NT2/D1 (cell line): ENCODE results near the gene CDO1.
"Not testable (repeated sequence)": the region's sequence is repeated elsewhere in the genome, so short reads cannot be mapped to it uniquely, and the experiment has no call there.

Experiments used
- DNase-seq: peaks from one replicate; pipeline ENCODE4 v3.0.0-alpha.2; 2011; ENCODE audit warnings: low read depth, low spot score
- H3K27me3 ChIP-seq: 2 replicates; pipeline ENCODE4 v1.6.0; 2011; ENCODE audit warnings: mild to moderate bottlenecking; ENCODE audit not compliant: insufficient read length, insufficient read depth
- H3K36me3 ChIP-seq: 2 replicates; pipeline ENCODE4 v1.6.1; 2011; ENCODE audit warnings: mild to moderate bottlenecking, low read length, mixed read lengths; ENCODE audit not compliant: insufficient read depth, insufficient read length
- H3K4me1 ChIP-seq: 2 replicates; pipeline ENCODE4 v1.5.1; 2011; ENCODE audit not compliant: insufficient read depth, insufficient read length
- H3K4me3 ChIP-seq: 2 replicates; pipeline ENCODE4 v1.5.1; 2011; ENCODE audit warnings: low read depth; ENCODE audit not compliant: insufficient read length
- H3K9ac ChIP-seq: 2 replicates; pipeline ENCODE4 v1.6.0; 2011; ENCODE audit warnings: low read depth; ENCODE audit not compliant: insufficient read length
- H3K9me3 ChIP-seq: 2 replicates; pipeline ENCODE4 v1.5.1; 2011; ENCODE audit warnings: mild to moderate bottlenecking, low read length; ENCODE audit not compliant: insufficient read depth
- SUZ12 ChIP-seq: IDR thresholded peaks from 2 replicates; pipeline ENCODE4 v1.6.1; 2011; ENCODE audit not compliant: insufficient read length, insufficient read depth; ENCODE audit errors: extremely low read depth
- YY1 ChIP-seq: IDR thresholded peaks from 2 replicates; pipeline ENCODE4 v1.6.1; 2011; ENCODE audit not compliant: insufficient read length, insufficient read depth
- ZNF274 ChIP-seq: IDR thresholded peaks from 2 replicates; pipeline ENCODE4 v1.6.1; 2011; ENCODE audit warnings: mild to moderate bottlenecking, low read depth, low read length

The CDO1 gene

DNA sequence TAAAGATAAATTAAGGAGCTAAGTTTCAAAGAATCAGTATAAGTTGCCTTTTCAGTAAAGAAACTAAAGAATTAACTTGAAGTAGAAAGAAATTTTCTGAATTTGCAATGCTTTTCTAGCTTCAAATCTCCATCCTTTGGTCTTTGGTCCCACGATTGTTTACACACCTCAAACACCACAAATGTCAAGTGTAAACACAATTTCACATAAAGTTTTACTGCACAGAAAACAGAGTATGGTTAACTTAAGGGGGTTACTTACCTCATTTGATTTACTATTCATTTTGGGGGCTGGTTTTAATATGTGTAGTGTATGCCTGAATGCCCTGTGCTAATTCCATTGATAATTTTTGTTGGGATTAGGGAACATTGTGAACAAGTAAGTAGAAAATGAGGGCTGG is 4.1 kb downstream of the CDO1 start:
- Histone ChIP-seq H3K36me3 (no peaks in the 10 kb centered on the region), H3K4me1 (no peaks in the 10 kb centered on the region), H3K4me3 (no peak overlapping the region), H3K9ac (no peak overlapping the region), H3K9me3 (no peaks in the 10 kb centered on the region), H3K27me3 (peaks cover 30% of the 10 kb centered on the region)
- DNase-seq = no peak
- TF ChIP-seq SUZ12 (no peak), YY1 (no peak), ZNF274 (no peak)

DNA sequence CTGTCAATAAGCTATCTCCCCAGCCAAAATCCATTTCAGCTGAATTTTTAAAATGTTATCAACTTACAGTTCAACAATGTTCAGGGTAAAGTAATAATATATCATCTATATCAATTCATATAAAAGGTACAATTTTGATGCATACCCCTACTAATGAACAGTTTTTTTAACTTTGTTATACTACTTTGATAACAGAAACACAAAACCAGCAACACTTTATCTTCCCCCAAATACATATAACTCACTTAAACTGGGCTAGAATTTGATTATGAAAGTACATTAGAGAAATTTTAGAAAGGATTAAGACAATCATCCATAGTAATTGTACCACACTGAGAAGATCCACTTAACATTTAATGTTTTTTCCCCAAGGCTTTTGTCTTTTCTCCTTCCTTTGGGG is 5.1 kb downstream of the CDO1 start:
- Histone ChIP-seq H3K36me3 (peaks cover 2% of the 10 kb centered on the region), H3K9me3 (no peaks in the 10 kb centered on the region), H3K27me3 (peaks cover 27% of the 10 kb centered on the region), H3K9ac (no peak overlapping the region), H3K4me3 (no peak overlapping the region), H3K4me1 (no peaks in the 10 kb centered on the region)
- no peak for TF ChIP-seq SUZ12
- TF ChIP-seq ZNF274 = no peak
- no peak for TF ChIP-seq YY1
- no peak for DNase-seq

DNA sequence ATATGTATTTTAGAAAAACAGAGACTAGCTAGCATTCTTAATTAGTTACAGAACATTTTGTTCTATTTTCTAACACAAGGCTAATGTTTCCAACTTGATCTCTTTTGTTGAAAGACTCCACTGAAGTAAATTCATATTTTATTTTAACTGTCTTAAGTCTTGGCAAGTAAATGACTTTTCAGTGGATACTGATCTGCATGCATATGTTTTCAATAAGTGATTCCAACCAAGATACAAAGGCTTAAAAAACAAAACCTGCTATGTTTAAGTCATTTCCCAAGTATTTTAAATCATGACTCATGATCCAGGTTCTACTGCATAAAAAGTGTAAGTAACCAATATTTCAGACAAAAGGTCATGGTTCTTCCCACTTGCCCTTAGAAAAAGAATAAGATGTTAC is 5.7 kb downstream of the CDO1 start:
- no peaks in the 10 kb centered on the region for H3K9me3 ChIP-seq
- peaks cover 6% of the 10 kb centered on the region for H3K36me3 ChIP-seq
- no peak overlapping the region for H3K4me3 ChIP-seq
- DNase-seq = no peak
- H3K4me1 ChIP-seq = no peaks in the 10 kb centered on the region
- no peak overlapping the region for H3K9ac ChIP-seq
- TF ChIP-seq ZNF274 (no peak), SUZ12 (no peak), YY1 (no peak)
- peaks cover 21% of the 10 kb centered on the region for H3K27me3 ChIP-seq

DNA sequence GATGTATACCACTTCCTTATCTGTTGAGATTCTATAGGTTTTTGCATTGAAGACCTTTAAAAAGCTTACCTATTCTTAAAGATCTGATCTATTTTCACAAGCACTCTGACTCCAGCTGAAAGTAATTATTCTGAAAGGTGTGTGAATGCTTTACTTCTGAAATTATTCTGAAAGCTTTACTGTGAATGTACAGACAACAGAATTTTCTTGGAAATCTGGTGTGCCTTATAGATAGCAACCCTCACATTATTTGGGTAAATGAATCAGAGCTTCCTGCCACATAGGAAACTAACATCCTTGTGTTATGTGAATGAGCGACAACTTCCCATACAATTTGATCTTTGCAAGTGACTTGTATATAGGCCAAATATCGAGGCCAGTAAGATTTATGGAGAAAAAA is 6.5 kb downstream of the CDO1 start:
- Histone ChIP-seq H3K4me3 (no peak overlapping the region), H3K9me3 (no peaks in the 10 kb centered on the region), H3K36me3 (peaks cover 10% of the 10 kb centered on the region), H3K27me3 (peaks cover 12% of the 10 kb centered on the region), H3K4me1 (no peaks in the 10 kb centered on the region), H3K9ac (no peak overlapping the region)
- DNase-seq = no peak
- TF ChIP-seq ZNF274 (no peak), YY1 (no peak), SUZ12 (no peak)

DNA sequence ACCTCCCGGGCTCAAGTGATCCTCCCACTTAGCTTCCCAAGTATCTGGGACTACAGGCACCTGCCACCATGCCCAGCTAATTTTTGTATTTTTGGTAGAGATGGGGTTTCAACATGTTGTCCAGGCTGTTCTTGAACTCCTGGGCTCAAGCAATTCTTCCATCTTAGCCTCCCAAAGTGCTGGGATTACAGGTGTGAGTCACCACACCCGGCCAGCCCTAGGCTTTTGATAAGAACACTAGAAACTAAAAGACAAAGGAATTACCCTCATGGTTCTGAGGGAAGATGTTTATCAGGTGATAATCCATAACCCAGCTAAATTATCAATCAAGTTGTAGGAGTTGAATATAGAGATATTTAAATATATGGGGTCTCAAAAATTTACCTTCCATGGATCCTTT is 8.4 kb downstream of the CDO1 start:
- H3K27me3 ChIP-seq, H3K4me3 ChIP-seq, DNase-seq, H3K4me1 ChIP-seq, H3K9ac ChIP-seq, H3K9me3 ChIP-seq: not testable (repeated sequence)
- peaks cover 10% of the 10 kb centered on the region for H3K36me3 ChIP-seq

DNA sequence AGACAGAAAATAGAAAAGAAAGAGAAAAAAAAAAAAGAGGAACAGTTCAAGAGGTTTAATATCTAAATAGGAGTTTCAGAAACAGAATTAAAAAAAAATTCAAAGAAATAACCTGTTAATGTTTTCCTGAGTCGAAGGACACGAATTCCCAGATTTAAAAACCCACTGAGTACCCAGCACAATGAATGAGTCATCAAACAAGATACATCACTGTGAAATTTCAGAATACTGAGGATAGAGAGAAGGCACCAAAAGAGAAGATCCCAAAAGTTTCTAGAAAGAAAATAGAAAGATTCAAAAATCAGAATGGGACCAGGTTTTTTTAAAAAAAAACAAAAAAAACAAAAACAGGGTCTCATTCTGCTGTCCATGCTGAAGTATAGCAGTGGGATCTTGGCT is 8.8 kb downstream of the CDO1 start:
- Histone ChIP-seq H3K9me3 (no peaks in the 10 kb centered on the region), H3K36me3 (peaks cover 10% of the 10 kb centered on the region), H3K4me1 (no peaks in the 10 kb centered on the region), H3K4me3 (no peak overlapping the region), H3K9ac (no peak overlapping the region), H3K27me3 (no peaks in the 10 kb centered on the region)
- TF ChIP-seq ZNF274 (no peak), SUZ12 (no peak), YY1 (no peak)
- DNase-seq = no peak

DNA sequence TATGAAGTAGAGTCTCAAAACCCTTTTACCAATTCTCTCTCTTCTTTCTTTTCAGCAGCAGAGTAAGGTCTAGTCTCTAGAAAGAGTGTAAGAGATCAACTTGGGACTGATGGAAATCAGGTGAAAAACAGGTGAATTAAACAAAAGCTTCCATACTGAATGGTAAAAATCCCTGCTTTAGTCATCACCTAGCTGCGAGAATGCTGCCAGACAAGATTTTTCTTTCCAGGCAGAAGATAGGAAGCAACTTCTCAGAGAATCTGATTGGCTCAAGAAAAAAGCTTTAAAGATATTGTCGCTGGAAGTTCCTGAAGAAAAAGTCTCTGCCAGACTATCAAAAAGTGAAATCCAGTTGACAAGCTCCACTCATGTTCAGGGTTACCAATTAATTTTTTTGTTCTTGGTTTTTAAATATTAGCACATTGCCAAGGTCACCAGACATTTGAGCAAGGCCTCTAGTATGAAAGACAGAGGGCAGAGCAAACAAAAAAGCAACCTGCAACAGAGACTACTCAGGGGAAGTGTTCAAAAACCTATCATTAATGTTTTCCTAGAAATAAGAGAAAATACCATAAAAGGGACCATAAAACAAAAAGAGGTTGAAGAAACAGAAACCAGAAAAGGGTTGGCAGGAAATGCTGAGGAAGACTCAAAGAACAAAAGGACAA is 9.3 kb downstream of the CDO1 start:
- TF ChIP-seq SUZ12 = no peak
- TF ChIP-seq YY1 = no peak
- no peak for TF ChIP-seq ZNF274
- no peak overlapping the region for H3K4me3 ChIP-seq
- no peaks in the 10 kb centered on the region for H3K27me3 ChIP-seq
- no peak overlapping the region for H3K9ac ChIP-seq
- no peaks in the 10 kb centered on the region for H3K9me3 ChIP-seq
- DNase-seq = no peak
- peaks cover 10% of the 10 kb centered on the region for H3K36me3 ChIP-seq
- no peaks in the 10 kb centered on the region for H3K4me1 ChIP-seq
